ENCODE measurements around the gene RAB11FIP4.

RAB11FIP4 gene

DNA sequence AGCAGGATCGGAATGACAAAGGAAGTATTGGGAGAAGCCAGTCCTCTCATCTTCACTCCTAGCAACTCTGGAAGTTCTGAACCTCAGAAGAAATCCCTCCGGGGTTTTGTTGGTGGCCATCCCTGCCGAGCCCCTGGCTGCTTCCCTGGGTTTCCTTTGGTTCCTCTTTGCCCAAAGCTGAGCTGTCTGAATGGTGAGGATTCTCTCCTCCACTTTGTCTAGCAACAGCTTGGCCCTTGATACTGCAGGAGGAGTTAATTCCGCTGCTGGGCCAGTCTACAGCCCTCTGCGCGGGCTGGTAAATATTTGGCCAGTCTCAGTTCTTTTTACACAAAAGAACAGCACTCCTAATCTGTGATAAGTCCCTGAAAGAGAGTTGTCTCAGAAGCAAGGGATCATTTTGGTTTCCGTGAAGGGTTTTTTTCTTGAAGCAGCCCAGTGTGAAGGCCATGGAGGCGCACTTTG lies 170.9 kb downstream of the RAB11FIP4 start:
- no peaks in the 10 kb centered on the region for H3K36me3 ChIP-seq (ENCODE audit: insufficient read depth, low read length)
- H3K79me2 ChIP-seq (ENCODE audit: insufficient read depth, low read length) = peaks cover 58% of the 10 kb centered on the region; the same call in 1 of the 2 replicates
- H3K9me3 ChIP-seq (ENCODE audit: insufficient read depth, low read depth, low read length) = no peaks in the 10 kb centered on the region
- H3K4me3 ChIP-seq (ENCODE audit: low read length, poor library complexity, severe bottlenecking) = peak overlapping the region; percentile 79
- no peaks in the 10 kb centered on the region for H3K9me2 ChIP-seq (replicated peaks; ENCODE audit: low read depth, low read length)
- no peak overlapping the region for H2AFZ ChIP-seq (ENCODE audit: low read length)
- H3K4me2 ChIP-seq (ENCODE audit: low read depth, low read length, poor library complexity, severe bottlenecking) = peak overlapping the region; percentile 84
- H3K9ac ChIP-seq (ENCODE audit: low read depth, low read length, poor library complexity, severe bottlenecking) = peak overlapping the region; percentile 65
- H3K27me3 ChIP-seq (ENCODE audit: insufficient read depth, low read length, poor library complexity, severe bottlenecking) = no peaks in the 10 kb centered on the region
- TF ChIP-seq EZH2phosphoT487 (IDR thresholded peaks at IDR 0.05; ENCODE audit: borderline replicate concordance) = no peak
- TF ChIP-seq, protein P1, sequence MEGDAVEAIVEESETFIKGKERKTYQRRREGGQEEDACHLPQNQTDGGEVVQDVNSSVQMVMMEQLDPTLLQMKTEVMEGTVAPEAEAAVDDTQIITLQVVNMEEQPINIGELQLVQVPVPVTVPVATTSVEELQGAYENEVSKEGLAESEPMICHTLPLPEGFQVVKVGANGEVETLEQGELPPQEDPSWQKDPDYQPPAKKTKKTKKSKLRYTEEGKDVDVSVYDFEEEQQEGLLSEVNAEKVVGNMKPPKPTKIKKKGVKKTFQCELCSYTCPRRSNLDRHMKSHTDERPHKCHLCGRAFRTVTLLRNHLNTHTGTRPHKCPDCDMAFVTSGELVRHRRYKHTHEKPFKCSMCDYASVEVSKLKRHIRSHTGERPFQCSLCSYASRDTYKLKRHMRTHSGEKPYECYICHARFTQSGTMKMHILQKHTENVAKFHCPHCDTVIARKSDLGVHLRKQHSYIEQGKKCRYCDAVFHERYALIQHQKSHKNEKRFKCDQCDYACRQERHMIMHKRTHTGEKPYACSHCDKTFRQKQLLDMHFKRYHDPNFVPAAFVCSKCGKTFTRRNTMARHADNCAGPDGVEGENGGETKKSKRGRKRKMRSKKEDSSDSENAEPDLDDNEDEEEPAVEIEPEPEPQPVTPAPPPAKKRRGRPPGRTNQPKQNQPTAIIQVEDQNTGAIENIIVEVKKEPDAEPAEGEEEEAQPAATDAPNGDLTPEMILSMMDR (conservative IDR thresholded peaks at IDR 0.05; ENCODE audit: low read length) = no peak
- no peaks in the 10 kb centered on the region for H3F3A ChIP-seq (ENCODE audit: low read depth)
- H4K20me1 ChIP-seq (ENCODE audit: insufficient read depth, low read length, poor library complexity, severe bottlenecking) = no peaks in the 10 kb centered on the region
- peaks cover 51% of the 10 kb centered on the region for H3K4me1 ChIP-seq (ENCODE audit: insufficient read depth, low read length, poor library complexity, severe bottlenecking)

DNA sequence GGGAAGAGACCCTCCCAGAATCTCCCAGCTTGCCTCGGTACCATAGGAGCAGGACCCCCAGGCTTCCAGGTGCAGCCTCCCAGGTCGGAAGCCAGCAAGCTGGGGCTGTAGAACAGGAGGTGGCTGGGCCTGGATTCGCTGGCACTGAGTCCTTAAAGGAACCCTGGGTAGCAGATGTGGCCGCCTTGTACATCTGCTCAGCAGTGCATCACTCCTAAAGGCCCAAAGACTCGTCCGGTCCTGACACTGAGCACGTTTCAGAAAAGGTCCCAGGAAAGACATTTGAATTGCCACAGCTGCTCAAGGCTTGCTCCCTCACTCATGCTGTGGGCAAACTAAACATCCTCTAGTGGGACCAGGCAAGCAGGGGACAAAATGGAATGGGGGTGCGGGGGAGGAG lies 172.8 kb downstream of the RAB11FIP4 start:
- Histone ChIP-seq H3K9ac (ENCODE audit: low read depth, low read length, poor library complexity, severe bottlenecking) (no peak overlapping the region), H4K20me1 (ENCODE audit: insufficient read depth, low read length, poor library complexity, severe bottlenecking) (no peaks in the 10 kb centered on the region), H3K4me1 (ENCODE audit: insufficient read depth, low read length, poor library complexity, severe bottlenecking) (peaks cover 70% of the 10 kb centered on the region), H3K36me3 (ENCODE audit: insufficient read depth, low read length) (no peaks in the 10 kb centered on the region), H2AFZ (ENCODE audit: low read length) (no peak overlapping the region), H3K4me2 (ENCODE audit: low read depth, low read length, poor library complexity, severe bottlenecking) (peak overlapping the region; percentile 38), H3K4me3 (ENCODE audit: low read length, poor library complexity, severe bottlenecking) (no peak overlapping the region), H3K79me2 (ENCODE audit: insufficient read depth, low read length) (peaks cover 58% of the 10 kb centered on the region; the same call in 1 of the 2 replicates), H3K9me2 (replicated peaks; ENCODE audit: low read depth, low read length) (no peaks in the 10 kb centered on the region), H3K9me3 (ENCODE audit: insufficient read depth, low read depth, low read length) (no peaks in the 10 kb centered on the region), H3F3A (ENCODE audit: low read depth) (no peaks in the 10 kb centered on the region), H3K27me3 (ENCODE audit: insufficient read depth, low read length, poor library complexity, severe bottlenecking) (no peaks in the 10 kb centered on the region)
- TF ChIP-seq EZH2phosphoT487 (IDR thresholded peaks at IDR 0.05; ENCODE audit: borderline replicate concordance) = no peak
- TF ChIP-seq, protein P1 (conservative IDR thresholded peaks at IDR 0.05; ENCODE audit: low read length) = no peak

DNA sequence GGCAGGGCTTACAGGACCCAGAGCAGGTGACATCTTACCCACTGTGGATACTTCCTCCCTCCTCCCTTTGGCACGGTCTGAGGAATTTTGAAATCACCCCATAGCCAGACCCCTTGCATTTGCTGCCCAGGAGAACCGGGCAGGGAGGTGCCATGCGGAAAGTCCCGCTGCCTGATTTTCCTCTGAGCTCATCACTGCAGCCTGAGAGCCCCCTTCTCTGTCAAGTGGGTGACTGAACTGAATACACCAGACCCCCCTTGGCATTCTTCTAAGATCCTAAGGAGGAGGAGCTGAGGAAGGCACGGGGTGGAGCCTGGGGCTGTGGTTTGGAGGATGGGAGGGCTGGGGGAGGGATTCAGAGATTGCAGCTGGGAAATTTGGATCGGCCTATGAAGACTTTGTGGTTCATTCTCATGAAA lies 173.4 kb downstream of the RAB11FIP4 start:
- Histone ChIP-seq H4K20me1 (ENCODE audit: insufficient read depth, low read length, poor library complexity, severe bottlenecking) (no peaks in the 10 kb centered on the region), H3K36me3 (ENCODE audit: insufficient read depth, low read length) (no peaks in the 10 kb centered on the region), H3K4me1 (ENCODE audit: insufficient read depth, low read length, poor library complexity, severe bottlenecking) (peaks cover 73% of the 10 kb centered on the region), H3F3A (ENCODE audit: low read depth) (no peaks in the 10 kb centered on the region), H3K79me2 (ENCODE audit: insufficient read depth, low read length) (peaks cover 53% of the 10 kb centered on the region; the same call in 1 of the 2 replicates), H3K9me3 (ENCODE audit: insufficient read depth, low read depth, low read length) (no peaks in the 10 kb centered on the region), H3K9ac (ENCODE audit: low read depth, low read length, poor library complexity, severe bottlenecking) (no peak overlapping the region), H3K4me3 (ENCODE audit: low read length, poor library complexity, severe bottlenecking) (peak overlapping the region; percentile 6), H3K4me2 (ENCODE audit: low read depth, low read length, poor library complexity, severe bottlenecking) (peak overlapping the region; percentile 38), H3K27me3 (ENCODE audit: insufficient read depth, low read length, poor library complexity, severe bottlenecking) (no peaks in the 10 kb centered on the region), H3K9me2 (replicated peaks; ENCODE audit: low read depth, low read length) (no peaks in the 10 kb centered on the region), H2AFZ (ENCODE audit: low read length) (no peak overlapping the region)
- TF ChIP-seq, protein P1 (conservative IDR thresholded peaks at IDR 0.05; ENCODE audit: low read length) = no peak
- TF ChIP-seq EZH2phosphoT487 (IDR thresholded peaks at IDR 0.05; ENCODE audit: borderline replicate concordance) = no peak
